Breast epithelium (tissue), 4 donors: ENCODE measurements around the gene UACA. TPM values are rescaled to one million over a fixed set of nuclear protein-coding genes. Genes with fewer than 3 reads are reported as not detected.
A peak's percentile ranks its signal among the peaks of the same experiment; 100 is the strongest.

Experiments
- DNase-seq, 2 donors: peaks; one replicate each; pipeline ENCODE4 v3.0.0-alpha.2; 2019; ENCODE audit warnings: low spot score in 2 of 2
- H3K27ac ChIP-seq, 2 donors: fragments of 200-600 bp; sonication (generic) in 1 of 2; one replicate each; pipeline ENCODE4 v1.5.1; 2016 to 2019; ENCODE audit warnings: mild to moderate bottlenecking in 1 of 2
- H3K27me3 ChIP-seq, 2 donors: fragments of 200-600 bp; sonication (generic) in 1 of 2; one replicate each; pipeline versions ENCODE4 v1.5.1 to v1.6.0; 2017 to 2019; ENCODE audit warnings: control low read depth in 1 of 2, mild to moderate bottlenecking in 1 of 2
- H3K36me3 ChIP-seq: fragments of 200-600 bp; one replicate; pipeline ENCODE4 v1.5.1; 2019
- H3K4me1 ChIP-seq, 2 donors: fragments of 200-600 bp; sonication (generic); one replicate each; pipeline ENCODE4 v1.5.1; 2016 to 2019; ENCODE audit warnings: control low read depth in 1 of 2
- H3K4me3 ChIP-seq, 3 donors: fragments of 200-600 bp; sonication (generic); 1 replicate in 2 of 3; 2 replicates in 1 of 3; pipeline ENCODE4 v1.5.1; 2016 to 2019; ENCODE audit warnings: mild to moderate bottlenecking in 3 of 3, moderate library complexity in 2 of 3
- H3K9me3 ChIP-seq, 2 donors: fragments of 200-600 bp; sonication (generic) in 1 of 2; one replicate each; pipeline ENCODE4 v1.5.1; 2016 to 2019; ENCODE audit warnings: control low read depth in 1 of 2
- POLR2A ChIP-seq: fragments of 450-650 bp; IDR thresholded peaks from one replicate; pipeline ENCODE4 v1.6.1; 2016; ENCODE audit warnings: antibody characterized with exemption, mild to moderate bottlenecking, moderate library complexity
- POLR2AphosphoS5 ChIP-seq, 3 donors: sonication (generic); formaldehyde crosslinking; IDR thresholded peaks; one replicate each; pipeline ENCODE4 v1.6.1; 2017; ENCODE audit warnings: antibody characterized with exemption in 3 of 3
- intact Hi-C: fragments of 100-400 bp; cut with DNase I; formaldehyde crosslinking; loops from one replicate; pipeline ENCODE4 v1.15.1; 2023; ENCODE audit warnings: low total_unique reads
- total RNA-seq, 3 donors: library from RNA; depleted of rRNA; stranded (reverse); fragments of >200 nt; gene quantifications; one replicate each; pipeline ENCODE4 v1.1.0, GENCODE V29; 2016
- TF ChIP-seq, protein P1 (sequence below), 3 donors: fragments of 450-650 bp; IDR thresholded peaks; one replicate each; pipeline ENCODE4 v1.5.1; 2016 to 2017; ENCODE audit warnings: antibody characterized with exemption in 3 of 3, mild to moderate bottlenecking in 3 of 3, moderate library complexity in 3 of 3

Gene UACA
- total RNA-seq, 3 donors from 2014 or later: 68.5 to 144 (median 71.7) TPM

DNA sequence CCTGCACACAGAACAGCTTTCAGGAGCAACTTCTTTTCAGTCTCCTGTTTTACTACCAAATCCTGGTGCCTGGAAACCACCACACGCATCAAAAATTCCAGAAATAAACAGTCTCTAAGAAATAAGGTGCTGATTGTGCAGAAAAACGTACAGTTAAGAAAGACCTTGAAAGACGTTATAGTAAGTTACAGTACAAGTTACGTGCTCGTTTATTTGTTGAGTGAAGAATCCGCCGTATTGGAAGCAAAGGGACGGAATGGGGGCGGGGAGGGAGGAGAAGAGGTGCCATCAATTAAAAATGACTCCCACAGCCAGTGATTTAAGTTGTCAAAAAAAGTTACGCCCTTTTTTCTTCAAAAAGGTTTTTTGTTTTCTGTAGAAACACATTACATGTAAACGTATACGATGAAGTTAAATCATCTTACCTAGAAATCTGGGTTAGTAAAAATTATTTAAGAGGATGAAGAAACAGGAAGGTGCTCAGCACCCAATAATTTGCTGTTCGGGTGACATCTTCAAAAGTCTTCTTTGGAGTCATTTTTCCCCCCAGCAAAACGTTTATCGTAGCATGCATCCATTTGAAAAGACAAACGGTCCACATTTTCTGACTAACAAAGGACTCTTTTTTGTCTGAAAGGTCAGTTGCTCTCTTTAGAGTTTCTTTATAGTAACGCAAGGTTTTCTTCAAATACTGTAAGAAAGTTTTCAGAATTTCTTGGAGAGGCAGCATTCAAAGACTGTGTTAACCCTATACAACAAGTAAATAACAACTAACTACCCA is 782 bp upstream of the UACA start:
- H3K4me3 ChIP-seq: peak overlapping the region; percentile 94 to 97 (median 96)
- H3K27me3 ChIP-seq: no peaks in the 10 kb centered on the region
- no peak for TF ChIP-seq POLR2AphosphoS5 (IDR thresholded peaks at IDR 0.05)
- H3K27ac ChIP-seq: peak overlapping the region; percentile 97 to 98
- H3K4me1 ChIP-seq: no peaks in the 10 kb centered on the region
- H3K36me3 ChIP-seq: no peaks in the 10 kb centered on the region
- no peak for DNase-seq
- intact Hi-C loops: no loop called here
- no peaks in the 10 kb centered on the region for H3K9me3 ChIP-seq

DNA sequence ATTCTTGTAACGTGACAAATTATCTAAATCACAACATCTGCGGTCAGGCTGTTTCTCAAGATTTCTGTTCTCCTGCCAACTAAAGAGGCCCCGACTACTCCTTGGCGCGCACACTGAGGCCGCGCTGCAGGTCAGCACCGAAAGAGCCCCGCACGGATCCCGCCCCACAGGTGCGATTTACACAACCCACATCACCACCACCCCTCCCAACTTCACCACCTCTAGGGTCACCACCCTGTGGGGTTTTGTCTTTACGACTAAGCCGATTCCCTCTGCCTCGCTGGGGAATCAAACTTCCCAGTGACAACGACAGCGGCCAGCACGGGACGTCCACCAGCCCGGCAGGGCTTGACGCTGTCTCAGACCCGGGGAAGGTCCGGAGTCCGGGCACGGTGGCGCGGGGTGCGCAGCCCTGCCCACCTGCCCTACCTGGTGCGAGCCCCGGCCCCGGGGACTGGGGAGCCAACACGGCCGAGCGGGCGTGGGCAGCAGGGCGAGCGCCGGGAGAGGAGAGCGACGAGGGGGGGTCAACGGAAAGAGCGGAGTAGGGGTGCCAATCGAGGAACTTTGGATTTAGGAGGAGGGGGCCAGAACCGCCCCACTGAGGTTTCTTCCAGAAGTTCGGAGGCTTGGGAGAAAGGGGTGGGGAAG is 764 bp downstream of the UACA start:
- peaks cover 0 to 7% of the 10 kb centered on the region in 2 donors for H3K4me1 ChIP-seq
- peak; percentile 45 to 53 for DNase-seq
- peak overlapping the region; percentile 94 to 97 (median 96) for H3K4me3 ChIP-seq
- peak overlapping the region; percentile 97 to 98 for H3K27ac ChIP-seq
- intact Hi-C loops: no loop called here
- H3K27me3 ChIP-seq: no peaks in the 10 kb centered on the region
- no peaks in the 10 kb centered on the region for H3K9me3 ChIP-seq
- TF ChIP-seq, protein P1, sequence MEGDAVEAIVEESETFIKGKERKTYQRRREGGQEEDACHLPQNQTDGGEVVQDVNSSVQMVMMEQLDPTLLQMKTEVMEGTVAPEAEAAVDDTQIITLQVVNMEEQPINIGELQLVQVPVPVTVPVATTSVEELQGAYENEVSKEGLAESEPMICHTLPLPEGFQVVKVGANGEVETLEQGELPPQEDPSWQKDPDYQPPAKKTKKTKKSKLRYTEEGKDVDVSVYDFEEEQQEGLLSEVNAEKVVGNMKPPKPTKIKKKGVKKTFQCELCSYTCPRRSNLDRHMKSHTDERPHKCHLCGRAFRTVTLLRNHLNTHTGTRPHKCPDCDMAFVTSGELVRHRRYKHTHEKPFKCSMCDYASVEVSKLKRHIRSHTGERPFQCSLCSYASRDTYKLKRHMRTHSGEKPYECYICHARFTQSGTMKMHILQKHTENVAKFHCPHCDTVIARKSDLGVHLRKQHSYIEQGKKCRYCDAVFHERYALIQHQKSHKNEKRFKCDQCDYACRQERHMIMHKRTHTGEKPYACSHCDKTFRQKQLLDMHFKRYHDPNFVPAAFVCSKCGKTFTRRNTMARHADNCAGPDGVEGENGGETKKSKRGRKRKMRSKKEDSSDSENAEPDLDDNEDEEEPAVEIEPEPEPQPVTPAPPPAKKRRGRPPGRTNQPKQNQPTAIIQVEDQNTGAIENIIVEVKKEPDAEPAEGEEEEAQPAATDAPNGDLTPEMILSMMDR (IDR thresholded peaks at IDR 0.05): no peak
- peak; percentile 34 to 73 (median 59) for TF ChIP-seq POLR2AphosphoS5 (IDR thresholded peaks at IDR 0.05)
- no peaks in the 10 kb centered on the region for H3K36me3 ChIP-seq

DNA sequence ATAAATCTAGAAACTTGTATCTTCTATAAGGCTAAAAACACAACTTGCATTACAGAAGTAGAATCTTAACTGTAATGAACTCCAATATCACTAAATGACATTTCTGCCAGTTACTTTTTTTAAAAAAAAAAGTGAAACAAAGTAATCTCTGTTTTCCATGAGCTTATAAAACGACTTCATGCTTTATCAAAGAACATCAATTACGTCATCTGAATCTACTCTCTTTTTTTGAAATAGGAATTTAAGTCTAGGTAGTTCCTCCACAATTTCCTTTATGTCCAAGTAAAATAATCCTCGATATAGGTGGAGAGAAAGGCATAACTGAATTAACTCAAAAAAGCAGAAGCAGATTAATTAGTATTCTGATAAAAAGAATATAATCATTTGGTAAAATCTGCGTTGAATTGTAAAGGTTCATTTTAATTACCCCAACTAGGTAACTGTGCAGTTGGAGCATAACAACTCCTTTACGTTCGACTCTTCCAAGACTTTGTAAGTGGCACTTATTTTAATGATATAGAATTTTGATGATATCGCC is 1.4 kb downstream of the UACA start:
- no peak for DNase-seq
- H3K9me3 ChIP-seq: no peaks in the 10 kb centered on the region
- TF ChIP-seq, protein P1 (IDR thresholded peaks at IDR 0.05): no peak
- no peak for TF ChIP-seq POLR2A
- no peak for TF ChIP-seq POLR2AphosphoS5 (IDR thresholded peaks at IDR 0.05)
- H3K4me3 ChIP-seq: peak overlapping the region; percentile 94 to 97 (median 96)
- peaks cover 0 to 7% of the 10 kb centered on the region in 2 donors for H3K4me1 ChIP-seq
- intact Hi-C loops: no loop called here
- H3K36me3 ChIP-seq: no peaks in the 10 kb centered on the region
- H3K27ac ChIP-seq: peak overlapping the region; percentile 97 to 98
- no peaks in the 10 kb centered on the region for H3K27me3 ChIP-seq

DNA sequence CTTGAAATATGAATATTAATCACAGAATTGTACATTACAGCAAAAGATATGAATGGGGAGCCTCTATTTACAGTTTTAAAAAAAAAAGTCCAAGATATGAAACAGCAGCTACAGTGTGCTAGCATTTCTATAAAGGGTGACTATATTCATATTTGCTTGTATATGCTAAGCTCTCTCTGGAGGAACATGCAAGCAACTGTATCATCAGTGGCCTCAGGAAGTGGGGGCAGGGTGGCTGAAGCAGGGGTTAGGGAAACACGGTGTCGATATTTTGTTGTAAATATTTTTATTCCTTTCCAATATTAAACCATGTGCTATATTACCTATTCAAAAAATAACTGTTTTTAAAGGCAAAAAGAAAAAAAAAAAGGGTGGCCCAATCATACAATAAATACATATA is 2.3 kb downstream of the UACA start:
- DNase-seq: no peak
- no peaks in the 10 kb centered on the region for H3K27me3 ChIP-seq
- TF ChIP-seq POLR2A (no peak), POLR2AphosphoS5 (IDR thresholded peaks at IDR 0.05) (no peak)
- TF ChIP-seq, protein P1 (IDR thresholded peaks at IDR 0.05): no peak
- H3K27ac ChIP-seq: no peak overlapping the region
- no peaks in the 10 kb centered on the region for H3K36me3 ChIP-seq
- H3K9me3 ChIP-seq: no peaks in the 10 kb centered on the region
- H3K4me3 ChIP-seq: peak overlapping the region in 2 of 3 donors; percentile 18 to 94
- peaks cover 0 to 7% of the 10 kb centered on the region in 2 donors for H3K4me1 ChIP-seq
- intact Hi-C loops: no loop called here

DNA sequence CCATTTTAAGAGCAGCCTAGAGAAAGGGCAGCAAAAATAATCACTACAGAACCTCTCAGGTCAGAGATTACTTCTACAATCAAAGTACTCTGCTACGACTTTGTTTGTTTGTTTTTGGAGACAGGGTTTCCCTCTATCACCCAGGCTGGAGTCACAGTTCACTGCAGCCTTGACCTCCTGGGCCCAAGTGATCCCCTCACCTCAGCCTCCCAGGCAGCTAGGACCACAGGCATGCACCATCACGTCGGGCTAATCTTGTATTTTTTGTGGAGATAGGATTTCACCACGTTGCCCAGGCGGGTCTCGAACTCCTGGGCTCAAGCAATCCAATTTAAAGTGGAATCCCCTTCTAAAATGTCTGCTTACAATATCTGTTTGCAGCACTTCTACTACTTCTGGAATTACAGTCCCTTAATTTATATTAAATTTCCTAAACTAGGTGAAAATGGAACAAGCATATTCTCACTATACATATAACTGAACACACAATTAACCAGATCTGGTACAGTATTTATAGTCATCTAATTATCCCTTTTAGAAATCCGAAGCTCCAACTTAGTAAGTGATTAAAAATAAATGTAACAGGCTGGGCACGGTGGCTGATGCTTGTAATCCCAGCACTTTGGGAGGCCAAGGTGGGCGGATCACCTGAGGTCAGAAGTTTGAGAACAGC is 4.4 kb downstream of the UACA start:
- intact Hi-C loops: no loop called here

More for the DNA sequence above, 4.4 kb downstream of the UACA start:
- DNase-seq: no peak
- H3K9me3 ChIP-seq: no peaks in the 10 kb centered on the region
- no peaks in the 10 kb centered on the region for H3K27me3 ChIP-seq
- no peaks in the 10 kb centered on the region for H3K36me3 ChIP-seq
- H3K27ac ChIP-seq: peak overlapping the region in 1 of 2 donors; percentile 59
- H3K4me1 ChIP-seq: peaks cover 0 to 7% of the 10 kb centered on the region in 2 donors
- TF ChIP-seq, protein P1 (IDR thresholded peaks at IDR 0.05): no peak
- TF ChIP-seq POLR2AphosphoS5 (IDR thresholded peaks at IDR 0.05): no peak
- no peak for TF ChIP-seq POLR2A
- H3K4me3 ChIP-seq: no peak overlapping the region
